GM18951 (cell line): ENCODE measurements around the gene SSBP2.
"Not testable (repeated sequence)": the region's sequence is repeated elsewhere in the genome, so short reads cannot be mapped to it uniquely, and the experiment has no call there.

Experiments used
- POLR2A ChIP-seq: IDR thresholded peaks from 4 replicates; pipeline ENCODE4 v1.6.1; 2011; ENCODE audit warnings: mild to moderate bottlenecking; ENCODE audit not compliant: insufficient read length, insufficient read depth; ENCODE audit errors: extremely low read depth
- in situ Hi-C: fragments of 300-500 bp; cut with MboI; formaldehyde crosslinking; loops from one replicate; pipeline ENCODE4 v1.12.0; 2022; ENCODE audit warnings: low sequenced_read_pairs, mixed read lengths, inconsistent platforms; ENCODE audit not compliant: unreplicated experiment

Gene SSBP2

DNA sequence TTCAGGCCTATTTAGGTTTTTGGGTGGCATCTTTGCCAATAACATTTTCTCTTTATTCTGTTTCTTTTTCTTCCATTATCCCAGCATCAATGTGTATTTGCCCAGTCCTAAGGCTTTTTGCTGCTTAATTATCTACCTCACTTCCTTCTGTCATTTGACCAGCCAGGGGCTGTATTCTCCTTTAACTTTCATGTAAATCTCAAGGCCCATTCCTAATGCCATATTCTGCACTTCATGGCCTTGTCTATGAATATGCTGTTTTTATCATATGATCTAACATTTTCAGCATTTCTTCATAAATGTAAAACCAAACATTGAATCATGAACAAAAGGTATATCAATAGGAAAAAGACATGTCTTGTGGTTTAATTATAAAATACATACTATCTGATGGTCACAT is 108.7 kb downstream of the SSBP2 start:
- in situ Hi-C loops, result no loop called here
- TF ChIP-seq POLR2A, result no peak

- in situ Hi-C loops, result no loop called here
- no peak for TF ChIP-seq POLR2A
Measured at GRCh38 chr5:81639556-81639955, 111.3 kb downstream of the SSBP2 start.

DNA sequence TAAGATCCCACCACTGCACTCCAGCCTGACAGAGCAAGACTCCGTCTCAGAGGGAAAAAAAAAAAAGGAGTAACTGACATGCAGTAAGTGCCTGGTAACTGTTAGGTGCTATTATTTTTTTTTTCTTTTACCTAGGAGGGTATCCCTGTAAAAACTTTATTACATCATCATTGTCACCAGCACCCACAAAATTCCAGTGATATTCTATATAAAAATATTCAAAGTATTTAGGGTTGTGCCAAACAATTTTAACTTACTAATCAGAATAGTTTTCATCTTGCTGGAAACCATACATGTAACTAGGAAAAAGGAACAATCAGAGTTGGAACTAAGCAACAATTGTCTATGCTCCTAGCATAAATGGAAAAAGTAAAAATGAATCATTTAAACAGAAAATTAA is 112.4 kb downstream of the SSBP2 start:
- in situ Hi-C loops, result no loop called here
- no peak for TF ChIP-seq POLR2A

GRCh38 chr5:81633891-81634290 is 117.0 kb downstream of the SSBP2 start:
- in situ Hi-C loops, result no loop called here
- TF ChIP-seq POLR2A, result no peak

DNA sequence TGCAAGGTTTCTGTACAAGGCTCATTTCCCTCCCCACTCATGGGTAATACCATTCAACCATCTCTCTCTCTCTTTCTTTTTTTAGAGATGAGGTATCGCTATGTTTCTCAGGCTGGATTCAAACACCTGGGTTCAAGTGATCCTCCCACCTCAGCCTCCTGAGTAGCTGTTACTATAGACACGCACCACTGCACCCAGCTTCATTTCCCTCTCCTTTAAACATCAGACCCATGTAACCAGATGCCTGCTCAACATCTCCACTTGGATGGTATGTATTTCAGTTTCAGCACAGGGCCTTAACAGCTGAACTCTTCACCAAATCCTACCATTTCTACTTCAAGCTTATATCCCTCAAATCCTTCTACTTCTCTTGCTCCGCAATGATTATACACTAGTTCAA is 117.4 kb downstream of the SSBP2 start:
- no peak for TF ChIP-seq POLR2A
- in situ Hi-C loops, result no loop called here

- no peak for TF ChIP-seq POLR2A
Measured at GRCh38 chr5:81632679-81633078, 118.2 kb downstream of the SSBP2 start.

GRCh38 chr5:81631621-81632020 is 119.3 kb downstream of the SSBP2 start:
- in situ Hi-C loops, result no loop called here
- no peak for TF ChIP-seq POLR2A

More at GRCh38 chr5:81632679-81633078, 118.2 kb downstream of the SSBP2 start:
- in situ Hi-C loops, result no loop called here

DNA sequence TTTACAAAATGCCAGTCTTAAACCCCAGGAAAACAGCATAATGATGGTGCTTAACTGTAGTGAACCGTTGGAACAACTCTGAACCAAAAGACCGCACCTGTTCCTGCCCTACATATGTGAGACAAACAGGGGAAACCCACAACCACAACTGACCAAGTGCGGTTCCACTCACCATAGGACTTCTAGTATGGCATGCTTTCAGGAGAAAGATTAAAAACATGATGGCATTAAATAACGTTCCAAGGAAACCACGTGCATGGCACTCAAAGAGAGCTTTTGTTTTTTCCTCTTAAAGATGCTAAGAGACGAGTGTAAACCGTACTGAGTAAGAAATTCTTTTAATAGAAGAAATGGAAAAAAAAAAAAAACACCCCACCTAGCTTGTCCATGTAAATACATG is 119.8 kb downstream of the SSBP2 start:
- in situ Hi-C loops, result no loop called here

DNA sequence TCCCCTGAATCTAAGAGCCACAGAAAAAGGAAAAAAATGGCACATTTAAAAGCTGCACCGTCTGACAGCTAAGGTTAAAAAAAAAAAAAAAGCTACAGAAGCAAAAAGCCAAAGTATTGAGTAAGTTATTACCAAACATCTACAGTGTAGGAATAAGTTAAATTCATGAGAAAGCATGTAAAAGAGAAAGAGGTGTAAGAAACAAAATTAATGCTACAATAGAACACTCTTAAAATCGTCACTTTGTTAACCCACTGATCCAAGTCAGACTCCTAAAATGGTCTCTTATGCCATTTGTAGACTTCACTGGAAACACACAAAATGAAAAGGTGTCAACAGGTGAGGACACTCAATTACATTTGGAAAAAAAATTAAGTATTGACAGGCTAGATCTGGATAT is 120.2 kb downstream of the SSBP2 start:
- in situ Hi-C loops, result no loop called here
- no peak for TF ChIP-seq POLR2A

More for the DNA sequence above, 119.8 kb downstream of the SSBP2 start:
- no peak for TF ChIP-seq POLR2A

GRCh38 chr5:81629986-81630385 is 120.9 kb downstream of the SSBP2 start:
- no peak for TF ChIP-seq POLR2A
- in situ Hi-C loops, result no loop called here

GRCh38 chr5:81628061-81628460 is 122.8 kb downstream of the SSBP2 start:
- in situ Hi-C loops, result not testable (repeated sequence)

GRCh38 chr5:81626524-81626923 is 124.4 kb downstream of the SSBP2 start:
- TF ChIP-seq POLR2A, result no peak
- in situ Hi-C loops, result no loop called here

GRCh38 chr5:81609810-81610375 is 141.0 kb downstream of the SSBP2 start:
- in situ Hi-C loops, result no loop called here
- TF ChIP-seq POLR2A, result no peak

DNA sequence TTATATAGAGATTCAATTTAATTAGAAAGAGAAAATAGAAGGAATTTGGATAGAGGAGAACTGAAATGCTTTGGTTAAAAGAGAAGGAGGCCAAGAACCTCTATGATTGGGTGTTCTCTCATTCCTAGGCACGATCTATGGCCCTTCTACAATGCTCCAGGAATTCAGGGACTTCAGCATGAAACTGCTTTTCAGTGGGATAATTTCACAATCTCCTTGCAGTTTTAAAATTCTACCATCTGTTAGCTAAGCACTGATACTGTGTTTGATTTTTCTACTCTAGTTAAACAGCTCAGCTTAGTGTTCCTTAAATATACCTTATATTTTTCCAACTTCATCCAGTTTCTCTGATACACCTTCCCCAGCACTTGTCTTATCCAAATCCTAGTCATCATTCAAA is 141.9 kb downstream of the SSBP2 start:
- in situ Hi-C loops, result no loop called here
- no peak for TF ChIP-seq POLR2A

DNA sequence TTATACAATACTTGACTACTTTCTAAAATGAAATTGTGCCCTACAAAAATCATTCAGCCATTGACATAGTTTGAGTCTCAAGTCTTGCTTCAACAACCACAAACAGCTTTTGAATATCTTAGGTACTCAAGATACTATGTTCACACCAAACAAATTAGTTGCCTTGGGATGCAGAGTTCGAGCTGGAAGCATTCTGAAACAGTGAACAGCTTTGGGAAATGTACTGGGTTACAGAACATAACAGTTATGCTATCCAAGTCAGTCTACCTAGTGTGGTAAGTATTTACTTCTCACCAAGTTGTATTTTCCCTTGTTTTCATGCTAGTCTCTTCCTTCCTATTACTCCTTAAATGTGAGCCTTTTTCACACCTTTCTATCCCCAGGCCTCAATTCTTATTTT is 143.2 kb downstream of the SSBP2 start:
- no peak for TF ChIP-seq POLR2A
- in situ Hi-C loops, result no loop called here

DNA sequence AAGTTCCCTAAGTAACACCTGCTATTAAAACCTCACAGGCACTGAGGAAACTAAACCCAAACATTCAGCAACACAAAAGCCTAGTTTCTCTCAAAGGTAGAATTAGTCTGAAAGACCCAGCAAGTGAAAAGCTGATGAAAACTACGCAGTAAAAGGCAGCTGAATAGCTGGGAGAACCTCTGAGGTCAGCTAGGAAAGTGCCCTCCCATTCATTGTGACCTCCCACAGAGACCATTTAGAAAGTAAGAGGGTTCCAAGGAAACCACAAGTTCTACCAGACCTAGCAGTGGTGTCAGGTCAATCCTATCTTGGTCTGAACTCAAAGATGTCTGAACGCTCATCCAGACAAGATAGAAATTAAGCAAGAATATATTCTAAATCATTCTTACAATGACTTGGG is 144.7 kb downstream of the SSBP2 start:
- in situ Hi-C loops, result no loop called here
- no peak for TF ChIP-seq POLR2A

- TF ChIP-seq POLR2A, result no peak
- in situ Hi-C loops, result no loop called here
Measured at GRCh38 chr5:81605299-81605698, 145.6 kb downstream of the SSBP2 start.
